GM08714 (cell line): ENCODE measurements around the gene SLC1A2.
A peak's percentile ranks its signal among the peaks of the same experiment; 100 is the strongest.

Source experiments
- H3K4me3 ChIP-seq: fragments of 200-500 bp; sonication (Bioruptor generic); 2 replicates; pipeline ENCODE4 v1.5.1; 2014; ENCODE audit warnings: mild to moderate bottlenecking, low read length, inconsistent platforms
- ZNF274 ChIP-seq: IDR thresholded peaks from 2 replicates; pipeline ENCODE4 v1.6.1; 2012; ENCODE audit warnings: mild to moderate bottlenecking, low read depth, low read length

SLC1A2 gene

GRCh38 chr11:35424157-35424940 lies 5.0 kb upstream of the SLC1A2 start:
- no peak overlapping the region for H3K4me3 ChIP-seq
- no peak for TF ChIP-seq ZNF274

- no peak for TF ChIP-seq ZNF274
- no peak overlapping the region for H3K4me3 ChIP-seq
Observed at GRCh38 chr11:35420371-35420770, 1.0 kb upstream of the SLC1A2 start.

GRCh38 chr11:35419830-35420333 lies 524 bp upstream of the SLC1A2 start:
- no peak overlapping the region; the same call in 1 of the 2 replicates for H3K4me3 ChIP-seq
- TF ChIP-seq ZNF274, result no peak

GRCh38 chr11:35418282-35419183 lies 825 bp downstream of the SLC1A2 start:
- H3K4me3 ChIP-seq, result peak overlapping the region; percentile 36; the same call in 1 of the 2 replicates
- no peak for TF ChIP-seq ZNF274

GRCh38 chr11:35415487-35415886 lies 3.9 kb downstream of the SLC1A2 start:
- no peak overlapping the region for H3K4me3 ChIP-seq
- TF ChIP-seq ZNF274, result no peak

GRCh38 chr11:35414776-35415175 lies 4.6 kb downstream of the SLC1A2 start:
- no peak overlapping the region for H3K4me3 ChIP-seq
- no peak for TF ChIP-seq ZNF274

- H3K4me3 ChIP-seq, result no peak overlapping the region
- TF ChIP-seq ZNF274, result no peak
Observed at GRCh38 chr11:35414311-35414710, 5.0 kb downstream of the SLC1A2 start.

GRCh38 chr11:35413598-35413997 lies 5.8 kb downstream of the SLC1A2 start:
- H3K4me3 ChIP-seq, result no peak overlapping the region
- no peak for TF ChIP-seq ZNF274

- TF ChIP-seq ZNF274, result no peak
- H3K4me3 ChIP-seq, result no peak overlapping the region
Observed at GRCh38 chr11:35412285-35412684, 7.1 kb downstream of the SLC1A2 start.

GRCh38 chr11:35407041-35407440 lies 12.3 kb downstream of the SLC1A2 start:
- H3K4me3 ChIP-seq, result no peak overlapping the region
- TF ChIP-seq ZNF274, result no peak

GRCh38 chr11:35404388-35404775 lies 15.0 kb downstream of the SLC1A2 start:
- no peak overlapping the region for H3K4me3 ChIP-seq
- no peak for TF ChIP-seq ZNF274

GRCh38 chr11:35403765-35404387 lies 15.5 kb downstream of the SLC1A2 start:
- no peak for TF ChIP-seq ZNF274

GRCh38 chr11:35402751-35403660 lies 16.4 kb downstream of the SLC1A2 start:
- no peak overlapping the region for H3K4me3 ChIP-seq
- TF ChIP-seq ZNF274, result no peak

More at GRCh38 chr11:35403765-35404387, 15.5 kb downstream of the SLC1A2 start:
- H3K4me3 ChIP-seq, result no peak overlapping the region
